GM12878 (cell line): ENCODE measurements around the gene LSAMP. TPM values are rescaled to one million over a fixed set of nuclear protein-coding genes. Genes with fewer than 3 reads are reported as not detected.

ENCODE experiments used
- ATAC-seq: fragments of 200-7000 bp; cut with Tn5 transposase; 3 replicates; pipeline ENCODE4 v1.9.1; 2020; ENCODE audit warnings: mild to moderate bottlenecking, moderate library complexity
- BruUV-seq: library from RNA; stranded (reverse); fragments of 400-500 nt; replicated peaks from 2 replicates; lab custom pipeline; 2021; lab: Mats Ljungman, UMichigan
- CTCF ChIA-PET: fragments of 300-600 bp; sonication (Branson Sonifier 250); formaldehyde crosslinking; extraction: SDS; loops from one replicate; lab custom pipeline; 2021; ENCODE audit warnings: inconsistent platforms; lab: Yijun Ruan, JAX
- POLR2A ChIA-PET: fragments of 350-600 bp; formaldehyde crosslinking; extraction: SDS; loops from one replicate; lab custom pipeline; 2021; ENCODE audit warnings: inconsistent platforms; lab: Charles Lee
- RAD21 ChIA-PET: fragments of 300-600 bp; sonication (Branson Sonifier 250); formaldehyde crosslinking; loops from one replicate; lab custom pipeline; 2023; ENCODE audit warnings: antibody characterized with exemption; ENCODE audit not compliant: unreplicated experiment; lab: Charles Lee
- SMC1A ChIA-PET: fragments of 300-600 bp; sonication (Branson Sonifier 250); formaldehyde crosslinking; loops from one replicate; lab custom pipeline; 2023; ENCODE audit not compliant: unreplicated experiment, uncharacterized antibody; lab: Charles Lee
- DNase-seq: peaks from one replicate; pipeline ENCODE4 v3.0.0-alpha.2; 2011; ENCODE audit warnings: low read depth, low spot score
- FAIRE-seq: peaks from 3 replicates; lab custom pipeline; 2011; peaks lifted over from hg19 to GRCh38; lab: Jason Lieb, UNC
- H2AFZ ChIP-seq: 2 replicates; pipeline ENCODE4 v1.6.0; 2011; ENCODE audit warnings: low read depth, low read length, control low read depth; ENCODE audit not compliant: control insufficient read depth
- H3K27ac ChIP-seq: 2 replicates; pipeline ENCODE4 v1.5.1; 2011; ENCODE audit warnings: control low read depth; ENCODE audit not compliant: control insufficient read depth, insufficient read depth
- H3K27me3 ChIP-seq, 2 experiments: replicated peaks in 1 of 2; 2 replicates each; pipeline versions ENCODE4 v1.6.0 to v1.6.1; 2011; ENCODE audit warnings: low read length in 1 of 2; ENCODE audit not compliant: control insufficient read depth in 2 of 2, insufficient read depth in 2 of 2
- H3K36me3 ChIP-seq, 2 experiments: 2 replicates each; pipeline ENCODE4 v1.5.1; 2011; ENCODE audit warnings: low read length in 1 of 2; ENCODE audit not compliant: control insufficient read depth in 2 of 2, insufficient read depth in 2 of 2
- H3K4me1 ChIP-seq: 2 replicates; pipeline ENCODE4 v1.6.1; 2011; ENCODE audit warnings: mild to moderate bottlenecking, low read length, moderate library complexity, mixed read lengths; ENCODE audit not compliant: control insufficient read depth, insufficient read depth
- H3K4me2 ChIP-seq: 2 replicates; pipeline ENCODE4 v1.6.0; 2011; ENCODE audit warnings: control low read depth; ENCODE audit not compliant: control insufficient read depth, insufficient read depth
- H3K4me3 ChIP-seq: fragments of 200-600 bp; sonication (generic); 2 replicates; pipeline ENCODE4 v1.5.1; 2016
- H3K79me2 ChIP-seq: 2 replicates; pipeline ENCODE4 v1.6.0; 2011; ENCODE audit warnings: low read length; ENCODE audit not compliant: control insufficient read depth, insufficient read depth
- H3K9ac ChIP-seq: 2 replicates; pipeline ENCODE4 v1.8.0; 2011; ENCODE audit warnings: low read length, control low read depth, mixed read lengths; ENCODE audit not compliant: control insufficient read depth, insufficient read depth
- H3K9me3 ChIP-seq: replicated peaks from 3 replicates; pipeline ENCODE4 v1.5.1; 2011; ENCODE audit warnings: mild to moderate bottlenecking, low read length; ENCODE audit not compliant: control insufficient read depth, insufficient read depth
- H4K20me1 ChIP-seq: 2 replicates; pipeline ENCODE4 v1.6.0; 2011; ENCODE audit not compliant: control insufficient read depth, insufficient read depth
- ATF7 ChIP-seq: fragments of 450-650 bp; IDR thresholded peaks from 2 replicates; pipeline ENCODE4 v1.6.1; 2016; ENCODE audit warnings: low read depth, mild to moderate bottlenecking
- E2F4 ChIP-seq: IDR thresholded peaks from 2 replicates; pipeline ENCODE4 v1.6.1; 2012; ENCODE audit warnings: low read depth, low read length, improper control_type of control experiment
- IRF3 ChIP-seq: fragments of 450-650 bp; IDR thresholded peaks from 2 replicates; pipeline ENCODE4 v1.6.1; 2014; ENCODE audit warnings: mild to moderate bottlenecking
- NRF1 ChIP-seq: conservative IDR thresholded peaks from 2 replicates; pipeline ENCODE4 v1.6.1; 2011; ENCODE audit warnings: mild to moderate bottlenecking, low read depth, low read length, improper control_type of control experiment
- PBX3 ChIP-seq: IDR thresholded peaks from 2 replicates; pipeline ENCODE4 v1.6.1; 2011; ENCODE audit warnings: mild to moderate bottlenecking, low read depth, low read length, moderate library complexity; ENCODE audit not compliant: insufficient replicate concordance
- SMARCA5 ChIP-seq: fragments of 450-650 bp; IDR thresholded peaks from 2 replicates; pipeline ENCODE4 v1.6.1; 2017; ENCODE audit warnings: mild to moderate bottlenecking
- YBX1 ChIP-seq: fragments of 450-650 bp; IDR thresholded peaks from 2 replicates; pipeline ENCODE4 v1.6.1; 2016; ENCODE audit warnings: antibody characterized with exemption
- ZBED1 ChIP-seq: IDR thresholded peaks from 2 replicates; pipeline ENCODE4 v1.6.1; 2016; ENCODE audit warnings: borderline replicate concordance
- ZNF24 ChIP-seq: fragments of 450-650 bp; IDR thresholded peaks from 2 replicates; pipeline ENCODE4 v1.6.1; 2017; ENCODE audit warnings: antibody characterized with exemption, mild to moderate bottlenecking
- ZNF274 ChIP-seq: IDR thresholded peaks from one replicate; pipeline ENCODE4 v1.8.0; 2011; ENCODE audit not compliant: insufficient read length, insufficient read depth
- WGBS: methylation state at CpG from one replicate; pipeline ENCODE4 v1.1.6; 2016; ENCODE audit warnings: low lambda C conversion rate; ENCODE audit not compliant: insufficient replicate concordance, insufficient coverage; ENCODE audit errors: missing lambda C conversion rate; 5-methylcytosine and 5-hydroxymethylcytosine counted together
- in situ Hi-C: fragments of 300-500 bp; cut with MboI; formaldehyde crosslinking; loops from 9 replicates; pipeline ENCODE4 v1.14.3; 2018; ENCODE audit warnings: mixed read lengths
- intact Hi-C: fragments of 100-400 bp; cut with micrococcal nuclease; formaldehyde crosslinking; loops from one replicate; pipeline ENCODE4 v1.14.2; 2022; ENCODE audit not compliant: unreplicated experiment
- polyA plus RNA-seq, 11 experiments: library from polyadenylated mRNA; depleted of rRNA in 4 of 11; unstranded in 6 of 11; stranded (reverse) in 5 of 11; fragments of >200 nt; fragmentation: Nextera tagmentation in 4 of 11; fragmentation: Illumina TruSeq in 1 of 11; extraction: Ambion mirVana in 4 of 11; extraction: Trizol in 1 of 11; gene quantifications; 1 replicate in 1 of 11; 2 replicates in 10 of 11; pipeline versions ENCODE4 v1.2.1 to v1.2.3, GENCODE V29; 2011 to 2016; ENCODE audit warnings: inconsistent platforms in 2 of 11, missing spikeins in 2 of 11, low read depth in 1 of 11
- total RNA-seq, 4 experiments: library from RNA; depleted of rRNA in 3 of 4; stranded (reverse); fragments of >200 nt in 3 of 4; fragmentation: Illumina TruSeq in 1 of 4; extraction: Trizol in 1 of 4; gene quantifications; 2 replicates each; pipeline versions ENCODE4 v1.2.1 to v1.2.3, GENCODE V29; 2013 to 2021

LSAMP gene
- total and polyA plus RNA-seq, 10 of the 15 experiments (the other 5 are each of a cell fraction or from before 2014, with no cell fraction given) = 2.0 to 12.7 (median 6.5) TPM

GRCh38 chr3:116306149-116306548 lies 139.1 kb downstream of the LSAMP start:
- ChIA-PET CTCF (interaction anchor here (1.4 to 1.9 kb wide), 3 partner anchors 8 to 36 kb away, joined by 3 to 5 read pairs (median 3); no protein-coding TSS in a partner anchor), POLR2A (interaction anchor here (0.7 kb wide), 1 partner anchor 10 kb away, joined by 3 read pairs; no protein-coding TSS in a partner anchor), RAD21 (no interaction called here), SMC1A (interaction anchor here (1.0 to 1.7 kb wide), 2 partner anchors 32 to 53 kb away, joined by 3 to 4 read pairs; no protein-coding TSS in a partner anchor)
- Histone ChIP-seq H4K20me1 (no peaks in the 10 kb centered on the region), H3K4me1 (no peaks in the 10 kb centered on the region), H3K9ac (no peak overlapping the region), H3K79me2 (no peaks in the 10 kb centered on the region), H3K27me3 (no peaks in the 10 kb centered on the region), H3K4me3 (no peak overlapping the region), H3K4me2 (no peak overlapping the region), H3K27ac (no peak overlapping the region), H2AFZ (no peak overlapping the region), H3K36me3 (no peaks in the 10 kb centered on the region), H3K9me3 (no peaks in the 10 kb centered on the region)
- intact Hi-C loops (no loop called here), in situ Hi-C loops (no loop called here)
- no peak for DNase-seq
- no TSS peak for BruUV-seq
- 83% methylated on average over 1 of the region's 1 CpG for WGBS
- no peak for ATAC-seq
- FAIRE-seq = no peak
- TF ChIP-seq NRF1 = no peak
- TF ChIP-seq SMARCA5 = no peak
- TF ChIP-seq E2F4 = no peak
- TF ChIP-seq ZNF274 = no peak
- TF ChIP-seq ZNF24 = no peak
- TF ChIP-seq ATF7 = no peak
- TF ChIP-seq IRF3 = no peak
- no peak for TF ChIP-seq PBX3
- no peak for TF ChIP-seq YBX1
- TF ChIP-seq ZBED1 = no peak
